H1 (cell line): ENCODE data around the gene NR4A1. TPM values are rescaled to one million over a fixed set of nuclear protein-coding genes. Genes with fewer than 3 reads are reported as not detected.

Source experiments
- BRCA1 ChIP-seq: IDR thresholded peaks from 2 replicates; pipeline ENCODE4 v1.6.1; 2012; ENCODE audit warnings: low read depth, low read length, improper control_type of control experiment
- HDAC2 ChIP-seq, 2 experiments: fragments of 300-600 bp in 1 of 2; sonication (generic) in 1 of 2; IDR thresholded peaks; 2 replicates each; pipeline ENCODE4 v1.6.1; 2011 to 2012; ENCODE audit warnings: low read depth in 2 of 2, low read length in 2 of 2, mild to moderate bottlenecking in 2 of 2, moderate library complexity in 2 of 2, borderline replicate concordance in 1 of 2, inconsistent platforms in 1 of 2
- HDAC6 ChIP-seq: IDR thresholded peaks from one replicate; pipeline ENCODE4 v1.7.1; 2012; ENCODE audit warnings: low read depth, mild to moderate bottlenecking, inconsistent platforms, low read length, moderate library complexity
- JUND ChIP-seq: IDR thresholded peaks from 2 replicates; pipeline ENCODE4 v1.6.1; 2011; ENCODE audit warnings: mild to moderate bottlenecking, improper control_type of control experiment, low read length
- KDM5A ChIP-seq: fragments of 200-600 bp; IDR thresholded peaks from 2 replicates; pipeline ENCODE4 v1.7.1; 2012; ENCODE audit warnings: mild to moderate bottlenecking, low read length, inconsistent platforms, mixed read lengths
- NRF1 ChIP-seq: IDR thresholded peaks from 2 replicates; pipeline ENCODE4 v1.6.1; 2011; ENCODE audit warnings: mild to moderate bottlenecking, low read depth, low read length, improper control_type of control experiment
- RFX5 ChIP-seq: IDR thresholded peaks from 2 replicates; pipeline ENCODE4 v1.6.1; 2011; ENCODE audit warnings: low read depth, low read length, improper control_type of control experiment, borderline replicate concordance
- TEAD4 ChIP-seq: IDR thresholded peaks from 2 replicates; pipeline ENCODE4 v1.6.1; 2012; ENCODE audit warnings: low read depth, low read length, inconsistent platforms, mixed read lengths
- polyA plus RNA-seq, 7 experiments: library from polyadenylated mRNA; depleted of rRNA in 3 of 7; stranded (reverse) in 5 of 7; unstranded in 2 of 7; fragments of >200 nt in 5 of 7; fragments of 200-250 nt in 2 of 7; gene quantifications; 1 replicate in 5 of 7; 2 replicates in 1 of 7; 4 replicates in 1 of 7; pipeline versions ENCODE4 v1.2.1 to v1.2.3, GENCODE V29; 2011 to 2013; ENCODE audit warnings: missing spikeins in 2 of 7, mixed read lengths in 2 of 7
- total RNA-seq: library from RNA; stranded (reverse); fragmentation: NEBNext Ultra II Directional; extraction: Animal tissue kit (Norgen Biotek cat#: 25700); gene quantifications from 2 replicates; pipeline ENCODE4 v1.2.1, GENCODE V29; 2021
- TF ChIP-seq, protein P1 (sequence below): fragments of 300-600 bp; sonication (generic); IDR thresholded peaks from 2 replicates; pipeline ENCODE4 v1.7.1; 2012; ENCODE audit warnings: low read length, moderate library complexity, mild to moderate bottlenecking, inconsistent platforms; ENCODE audit not compliant: insufficient replicate concordance

Gene NR4A1
- total and polyA plus RNA-seq, 2 of the 8 experiments (the other 6 are each of a cell fraction or from before 2014, with no cell fraction given), result 18.7 to 23.3 TPM

DNA sequence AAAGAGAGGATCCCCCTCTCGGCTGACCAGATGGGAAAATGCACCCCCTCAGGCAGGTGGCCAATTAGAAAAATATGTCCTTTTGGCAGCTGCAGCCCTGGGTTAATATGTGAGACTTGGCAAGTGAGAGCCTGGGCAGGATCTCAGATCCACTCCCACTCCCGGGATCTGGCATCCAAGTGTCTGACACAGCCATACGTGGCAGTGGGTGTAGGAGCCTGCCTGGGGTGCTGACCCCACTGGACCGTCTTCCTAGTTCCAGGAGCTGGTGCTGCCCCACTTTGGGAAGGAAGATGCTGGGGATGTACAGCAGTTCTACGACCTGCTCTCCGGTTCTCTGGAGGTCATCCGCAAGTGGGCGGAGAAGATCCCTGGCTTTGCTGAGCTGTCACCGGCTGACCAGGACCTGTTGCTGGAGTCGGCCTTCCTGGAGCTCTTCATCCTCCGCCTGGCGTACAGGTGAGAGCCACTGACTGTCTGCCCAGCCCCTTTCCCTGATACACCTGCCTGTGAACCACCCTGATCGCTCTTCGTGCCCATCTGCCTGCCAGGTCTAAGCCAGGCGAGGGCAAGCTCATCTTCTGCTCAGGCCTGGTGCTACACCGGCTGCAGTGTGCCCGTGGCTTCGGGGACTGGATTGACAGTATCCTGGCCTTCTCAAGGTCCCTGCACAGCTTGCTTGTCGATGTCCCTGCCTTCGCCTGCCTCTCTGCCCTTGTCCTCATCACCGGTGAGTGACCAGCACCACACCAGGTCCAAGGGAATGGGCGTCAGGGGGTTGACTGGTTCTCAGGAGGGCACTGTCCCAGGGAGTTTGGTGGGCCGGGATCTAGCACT, 5.8 kb downstream of the NR4A1 start (continued):
- TF ChIP-seq, protein P1, sequence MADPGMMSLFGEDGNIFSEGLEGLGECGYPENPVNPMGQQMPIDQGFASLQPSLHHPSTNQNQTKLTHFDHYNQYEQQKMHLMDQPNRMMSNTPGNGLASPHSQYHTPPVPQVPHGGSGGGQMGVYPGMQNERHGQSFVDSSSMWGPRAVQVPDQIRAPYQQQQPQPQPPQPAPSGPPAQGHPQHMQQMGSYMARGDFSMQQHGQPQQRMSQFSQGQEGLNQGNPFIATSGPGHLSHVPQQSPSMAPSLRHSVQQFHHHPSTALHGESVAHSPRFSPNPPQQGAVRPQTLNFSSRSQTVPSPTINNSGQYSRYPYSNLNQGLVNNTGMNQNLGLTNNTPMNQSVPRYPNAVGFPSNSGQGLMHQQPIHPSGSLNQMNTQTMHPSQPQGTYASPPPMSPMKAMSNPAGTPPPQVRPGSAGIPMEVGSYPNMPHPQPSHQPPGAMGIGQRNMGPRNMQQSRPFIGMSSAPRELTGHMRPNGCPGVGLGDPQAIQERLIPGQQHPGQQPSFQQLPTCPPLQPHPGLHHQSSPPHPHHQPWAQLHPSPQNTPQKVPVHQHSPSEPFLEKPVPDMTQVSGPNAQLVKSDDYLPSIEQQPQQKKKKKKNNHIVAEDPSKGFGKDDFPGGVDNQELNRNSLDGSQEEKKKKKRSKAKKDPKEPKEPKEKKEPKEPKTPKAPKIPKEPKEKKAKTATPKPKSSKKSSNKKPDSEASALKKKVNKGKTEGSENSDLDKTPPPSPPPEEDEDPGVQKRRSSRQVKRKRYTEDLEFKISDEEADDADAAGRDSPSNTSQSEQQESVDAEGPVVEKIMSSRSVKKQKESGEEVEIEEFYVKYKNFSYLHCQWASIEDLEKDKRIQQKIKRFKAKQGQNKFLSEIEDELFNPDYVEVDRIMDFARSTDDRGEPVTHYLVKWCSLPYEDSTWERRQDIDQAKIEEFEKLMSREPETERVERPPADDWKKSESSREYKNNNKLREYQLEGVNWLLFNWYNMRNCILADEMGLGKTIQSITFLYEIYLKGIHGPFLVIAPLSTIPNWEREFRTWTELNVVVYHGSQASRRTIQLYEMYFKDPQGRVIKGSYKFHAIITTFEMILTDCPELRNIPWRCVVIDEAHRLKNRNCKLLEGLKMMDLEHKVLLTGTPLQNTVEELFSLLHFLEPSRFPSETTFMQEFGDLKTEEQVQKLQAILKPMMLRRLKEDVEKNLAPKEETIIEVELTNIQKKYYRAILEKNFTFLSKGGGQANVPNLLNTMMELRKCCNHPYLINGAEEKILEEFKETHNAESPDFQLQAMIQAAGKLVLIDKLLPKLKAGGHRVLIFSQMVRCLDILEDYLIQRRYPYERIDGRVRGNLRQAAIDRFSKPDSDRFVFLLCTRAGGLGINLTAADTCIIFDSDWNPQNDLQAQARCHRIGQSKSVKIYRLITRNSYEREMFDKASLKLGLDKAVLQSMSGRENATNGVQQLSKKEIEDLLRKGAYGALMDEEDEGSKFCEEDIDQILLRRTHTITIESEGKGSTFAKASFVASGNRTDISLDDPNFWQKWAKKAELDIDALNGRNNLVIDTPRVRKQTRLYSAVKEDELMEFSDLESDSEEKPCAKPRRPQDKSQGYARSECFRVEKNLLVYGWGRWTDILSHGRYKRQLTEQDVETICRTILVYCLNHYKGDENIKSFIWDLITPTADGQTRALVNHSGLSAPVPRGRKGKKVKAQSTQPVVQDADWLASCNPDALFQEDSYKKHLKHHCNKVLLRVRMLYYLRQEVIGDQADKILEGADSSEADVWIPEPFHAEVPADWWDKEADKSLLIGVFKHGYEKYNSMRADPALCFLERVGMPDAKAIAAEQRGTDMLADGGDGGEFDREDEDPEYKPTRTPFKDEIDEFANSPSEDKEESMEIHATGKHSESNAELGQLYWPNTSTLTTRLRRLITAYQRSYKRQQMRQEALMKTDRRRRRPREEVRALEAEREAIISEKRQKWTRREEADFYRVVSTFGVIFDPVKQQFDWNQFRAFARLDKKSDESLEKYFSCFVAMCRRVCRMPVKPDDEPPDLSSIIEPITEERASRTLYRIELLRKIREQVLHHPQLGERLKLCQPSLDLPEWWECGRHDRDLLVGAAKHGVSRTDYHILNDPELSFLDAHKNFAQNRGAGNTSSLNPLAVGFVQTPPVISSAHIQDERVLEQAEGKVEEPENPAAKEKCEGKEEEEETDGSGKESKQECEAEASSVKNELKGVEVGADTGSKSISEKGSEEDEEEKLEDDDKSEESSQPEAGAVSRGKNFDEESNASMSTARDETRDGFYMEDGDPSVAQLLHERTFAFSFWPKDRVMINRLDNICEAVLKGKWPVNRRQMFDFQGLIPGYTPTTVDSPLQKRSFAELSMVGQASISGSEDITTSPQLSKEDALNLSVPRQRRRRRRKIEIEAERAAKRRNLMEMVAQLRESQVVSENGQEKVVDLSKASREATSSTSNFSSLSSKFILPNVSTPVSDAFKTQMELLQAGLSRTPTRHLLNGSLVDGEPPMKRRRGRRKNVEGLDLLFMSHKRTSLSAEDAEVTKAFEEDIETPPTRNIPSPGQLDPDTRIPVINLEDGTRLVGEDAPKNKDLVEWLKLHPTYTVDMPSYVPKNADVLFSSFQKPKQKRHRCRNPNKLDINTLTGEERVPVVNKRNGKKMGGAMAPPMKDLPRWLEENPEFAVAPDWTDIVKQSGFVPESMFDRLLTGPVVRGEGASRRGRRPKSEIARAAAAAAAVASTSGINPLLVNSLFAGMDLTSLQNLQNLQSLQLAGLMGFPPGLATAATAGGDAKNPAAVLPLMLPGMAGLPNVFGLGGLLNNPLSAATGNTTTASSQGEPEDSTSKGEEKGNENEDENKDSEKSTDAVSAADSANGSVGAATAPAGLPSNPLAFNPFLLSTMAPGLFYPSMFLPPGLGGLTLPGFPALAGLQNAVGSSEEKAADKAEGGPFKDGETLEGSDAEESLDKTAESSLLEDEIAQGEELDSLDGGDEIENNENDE, result no peak
- no peak for TF ChIP-seq BRCA1
- TF ChIP-seq TEAD4, result no peak
- TF ChIP-seq KDM5A, result no peak
- no peak for TF ChIP-seq NRF1
- no peak for TF ChIP-seq HDAC6
- no peak for TF ChIP-seq HDAC2 (IDR thresholded peaks at IDR 0.05; ENCODE audit: borderline replicate concordance in 1 of 2, low read depth in 2 of 2, low read length in 2 of 2)
- no peak for TF ChIP-seq JUND
- no peak for TF ChIP-seq RFX5
